HCT116 (cell line): Measurements from ENCODE around the gene TNC. TPM values are rescaled to one million over a fixed set of nuclear protein-coding genes. Genes with fewer than 3 reads are reported as not detected.

Experiments used
- ATAC-seq: fragments of 200-7000 bp; cut with Tn5 transposase; 2 replicates; pipeline ENCODE4 v1.9.1; 2020; ENCODE audit warnings: mild to moderate bottlenecking, moderate library complexity
- BruUV-seq: library from RNA; stranded (reverse); fragments of 400-500 nt; replicated peaks from 2 replicates; lab custom pipeline; 2021; lab: Mats Ljungman, UMichigan
- CTCF ChIA-PET: fragments of 300-600 bp; sonication (Branson Sonifier 250); formaldehyde crosslinking; loops from one replicate; lab custom pipeline; 2021; ENCODE audit warnings: antibody characterized with exemption; lab: Charles Lee
- POLR2A ChIA-PET: fragments of 300-600, 350-600 bp; sonication (Branson Sonifier 250); formaldehyde crosslinking; loops from one replicate; lab custom pipeline; 2021; ENCODE audit warnings: antibody characterized with exemption; lab: Charles Lee
- RAD21 ChIA-PET, 2 experiments: fragments of 300-600 bp; sonication (Branson Sonifier 250); formaldehyde crosslinking; loops; one replicate each; lab custom pipeline; 2023; ENCODE audit warnings: low total read pairs in 2 of 2; ENCODE audit not compliant: uncharacterized antibody in 2 of 2, unreplicated experiment in 2 of 2, low non-redundant PET in 1 of 2; lab: Charles Lee
- DNase-seq: peaks from one replicate; pipeline ENCODE4 v3.0.0-alpha.2; 2010; ENCODE audit warnings: low read depth, low spot score
- H2AFZ ChIP-seq: fragments of 200-600 bp; shearing (Covaris generic), sonication (generic); 2 replicates; pipeline ENCODE4 v1.6.1; 2017; ENCODE audit warnings: low read depth, mixed run types, mixed read lengths, antibody characterized with exemption, low read length; ENCODE audit not compliant: poor library complexity, severe bottlenecking
- H3K27ac ChIP-seq: 2 replicates; pipeline ENCODE4 v1.5.1; 2012; ENCODE audit warnings: low read depth, low read length
- H3K27me3 ChIP-seq: fragments of 200-600 bp; sonication (generic); 2 replicates; pipeline ENCODE4 v1.6.1; 2016; ENCODE audit warnings: mixed run types, low read length, mixed read lengths; ENCODE audit not compliant: insufficient read depth
- H3K36me3 ChIP-seq, 2 experiments: fragments of 200-500 bp in 1 of 2; fragments of 200-600 bp in 1 of 2; sonication (Bioruptor generic) in 1 of 2; sonication (generic) in 1 of 2; 2 replicates each; pipeline versions ENCODE4 v1.5.1 to v1.6.1; 2014 to 2016; ENCODE audit warnings: low read length in 2 of 2, inconsistent platforms in 1 of 2, mixed read lengths in 1 of 2, mixed run types in 1 of 2; ENCODE audit not compliant: insufficient read depth in 2 of 2, control insufficient read depth in 1 of 2
- H3K4me1 ChIP-seq, 2 experiments: fragments of 200-600 bp in 1 of 2; sonication (generic) in 1 of 2; 2 replicates each; pipeline versions ENCODE4 v1.5.1 to v1.6.1; 2012 to 2017; ENCODE audit warnings: low read length in 2 of 2, inconsistent platforms in 1 of 2, mild to moderate bottlenecking in 1 of 2, mixed read lengths in 1 of 2, mixed run types in 1 of 2, moderate library complexity in 1 of 2; ENCODE audit not compliant: insufficient read depth in 2 of 2, control insufficient read depth in 1 of 2
- H3K4me2 ChIP-seq: fragments of 200-600 bp; sonication (generic); 2 replicates; pipeline ENCODE4 v1.6.1; 2017; ENCODE audit warnings: mixed run types, low read length, mixed read lengths
- H3K4me3 ChIP-seq, 2 experiments: fragments of 200-600 bp in 1 of 2; sonication (generic) in 1 of 2; replicated peaks in 1 of 2; 2 replicates each; pipeline ENCODE4 v1.5.1; 2011 to 2016; ENCODE audit warnings: low read length in 2 of 2, control low read depth in 1 of 2, low read depth in 1 of 2, mild to moderate bottlenecking in 1 of 2, mixed read lengths in 1 of 2, mixed run types in 1 of 2
- H3K79me2 ChIP-seq: fragments of 200-600 bp; sonication (generic); 2 replicates; pipeline ENCODE4 v1.6.1; 2017; ENCODE audit warnings: mild to moderate bottlenecking, mixed run types, low read length, moderate library complexity, mixed read lengths; ENCODE audit not compliant: insufficient read depth
- H3K9ac ChIP-seq: fragments of 200-600 bp; sonication (generic); 2 replicates; pipeline ENCODE4 v1.6.1; 2016; ENCODE audit warnings: low read length, mixed read lengths
- H3K9me2 ChIP-seq: fragments of 200-600 bp; sonication (generic), shearing (Covaris generic); 2 replicates; pipeline ENCODE4 v1.6.1; 2017; ENCODE audit warnings: mixed run types, mild to moderate bottlenecking, moderate library complexity; ENCODE audit not compliant: insufficient read depth
- H3K9me3 ChIP-seq, 2 experiments: fragments of 200-500 bp in 1 of 2; fragments of 200-600 bp in 1 of 2; sonication (Bioruptor generic) in 1 of 2; sonication (generic) in 1 of 2; 2 replicates each; pipeline ENCODE4 v1.6.1; 2014 to 2017; ENCODE audit warnings: low read length in 2 of 2, mixed read lengths in 2 of 2, inconsistent platforms in 1 of 2, low read depth in 1 of 2, mild to moderate bottlenecking in 1 of 2, mixed run types in 1 of 2, moderate library complexity in 1 of 2; ENCODE audit not compliant: control insufficient read depth in 1 of 2, insufficient read depth in 1 of 2
- H4K20me1 ChIP-seq: fragments of 200-600 bp; sonication (generic), shearing (Covaris generic); 2 replicates; pipeline ENCODE4 v1.6.1; 2017; ENCODE audit warnings: mixed run types, mild to moderate bottlenecking, moderate library complexity; ENCODE audit not compliant: insufficient read depth
- ATF3 ChIP-seq: IDR thresholded peaks from 2 replicates; pipeline ENCODE4 v1.6.1; 2012
- CBX3 ChIP-seq: IDR thresholded peaks from 2 replicates; pipeline ENCODE4 v1.6.1; 2012; ENCODE audit warnings: low read depth
- CEBPB ChIP-seq: IDR thresholded peaks from 2 replicates; pipeline ENCODE4 v1.6.1; 2012; ENCODE audit warnings: low read depth
- EGR1 ChIP-seq: IDR thresholded peaks from 2 replicates; pipeline ENCODE4 v1.6.1; 2012; ENCODE audit warnings: low read depth
- EZH2 ChIP-seq: fragments of 200-600 bp; sonication (generic); IDR thresholded peaks from 2 replicates; pipeline ENCODE4 v1.6.1; 2017; ENCODE audit warnings: antibody characterized with exemption, mixed run types
- EZH2phosphoT487 ChIP-seq: fragments of 200-600 bp; IDR thresholded peaks from 2 replicates; pipeline ENCODE4 v1.6.1; 2018; ENCODE audit warnings: antibody characterized with exemption, borderline replicate concordance
- FOSL1 ChIP-seq: IDR thresholded peaks from 2 replicates; pipeline ENCODE4 v1.6.1; 2012; ENCODE audit warnings: low read depth
- JUND ChIP-seq: IDR thresholded peaks from 2 replicates; pipeline ENCODE4 v1.6.1; 2012
- MAX ChIP-seq: IDR thresholded peaks from 2 replicates; pipeline ENCODE4 v1.6.1; 2012
- POLR2AphosphoS5 ChIP-seq: IDR thresholded peaks from 2 replicates; pipeline ENCODE4 v1.6.1; 2011; ENCODE audit warnings: mild to moderate bottlenecking, low read depth, low read length, moderate library complexity
- RAD21 ChIP-seq: IDR thresholded peaks from 2 replicates; pipeline ENCODE4 v1.6.1; 2012; ENCODE audit warnings: low read depth, mild to moderate bottlenecking
- REST ChIP-seq: IDR thresholded peaks from 2 replicates; pipeline ENCODE4 v1.6.1; 2012; ENCODE audit warnings: low read depth
- SIN3A ChIP-seq: IDR thresholded peaks from 2 replicates; pipeline ENCODE4 v1.6.1; 2012; ENCODE audit warnings: low read depth
- SRF ChIP-seq: IDR thresholded peaks from 2 replicates; pipeline ENCODE4 v1.6.1; 2012; ENCODE audit warnings: low read depth
- TCF7L2 ChIP-seq: IDR thresholded peaks from 2 replicates; pipeline ENCODE4 v1.7.0; 2011; ENCODE audit warnings: borderline replicate concordance, inconsistent platforms; ENCODE audit not compliant: insufficient read depth, insufficient read length; ENCODE audit errors: extremely low read depth
- YY1 ChIP-seq: IDR thresholded peaks from 2 replicates; pipeline ENCODE4 v1.6.1; 2011; ENCODE audit warnings: low read length, low read depth, moderate library complexity, mild to moderate bottlenecking; ENCODE audit not compliant: insufficient replicate concordance; ENCODE audit errors: extremely low read depth
- ZBTB33 ChIP-seq: IDR thresholded peaks from 2 replicates; pipeline ENCODE4 v1.6.1; 2011; ENCODE audit warnings: mild to moderate bottlenecking, low read length, moderate library complexity; ENCODE audit not compliant: insufficient replicate concordance; ENCODE audit errors: extremely low read depth
- ZFX ChIP-seq: fragments of 450-650 bp; IDR thresholded peaks from 2 replicates; pipeline ENCODE4 v1.6.1; 2017
- ZNF274 ChIP-seq: fragments of 200-500 bp; sonication (Bioruptor generic); IDR thresholded peaks from 2 replicates; pipeline ENCODE4 v1.6.1; 2014; ENCODE audit warnings: mild to moderate bottlenecking, low read depth, low read length, inconsistent platforms
- intact Hi-C: fragments of 100-400 bp; cut with micrococcal nuclease; formaldehyde crosslinking; loops from 2 replicates; pipeline ENCODE4 v1.10.0; 2022
- total RNA-seq: library from RNA; stranded (reverse); gene quantifications from one replicate; pipeline ENCODE4 v1.2.1, GENCODE V29; 2021; ENCODE audit not compliant: unreplicated experiment

Gene TNC
- total RNA-seq, 1 experiment from 2014 or later: 0.49 TPM

GRCh38 chr9:115014438-115014837 is 103.5 kb downstream of the TNC start:
- ChIA-PET POLR2A (interaction anchor here (0.7 kb wide), 1 partner anchor 280 kb away, joined by 3 read pairs; no protein-coding TSS in a partner anchor), CTCF (interaction anchor here (0.6 to 3.1 kb wide), 16 partner anchors 62 to 609 kb away, joined by 3 to 16 read pairs (median 4); no protein-coding TSS in a partner anchor), RAD21 (interaction anchor here in 1 of 2 experiments (0.7 to 1.0 kb wide), 2 partner anchors 107 to 118 kb away, joined by 3 read pairs; no protein-coding TSS in a partner anchor)

More at GRCh38 chr9:115014438-115014837, 103.5 kb downstream of the TNC start:
- no peak for DNase-seq
- H3K36me3 ChIP-seq: no peaks in the 10 kb centered on the region
- H3K4me2 ChIP-seq: no peak overlapping the region
- H3K9me3 ChIP-seq: no peaks in the 10 kb centered on the region
- no TSS peak for BruUV-seq
- H3K4me1 ChIP-seq: no peaks in the 10 kb centered on the region
- no peak overlapping the region for H3K27ac ChIP-seq
- no peak overlapping the region for H3K4me3 ChIP-seq
- H3K79me2 ChIP-seq: no peaks in the 10 kb centered on the region
- TF ChIP-seq MAX (no peak), YY1 (no peak), ZNF274 (no peak), SIN3A (no peak), ATF3 (no peak), RAD21 (no peak), SRF (no peak), CBX3 (no peak), EZH2 (no peak), CEBPB (no peak), REST (no peak), ZBTB33 (no peak), TCF7L2 (no peak), EZH2phosphoT487 (no peak), EGR1 (no peak), ZFX (no peak), FOSL1 (no peak), POLR2AphosphoS5 (no peak), JUND (no peak)
- no peak overlapping the region for H3K9ac ChIP-seq
- no peak for ATAC-seq
- H2AFZ ChIP-seq: no peak overlapping the region
- no peaks in the 10 kb centered on the region for H3K9me2 ChIP-seq
- intact Hi-C loops: loop anchor here (1.0 to 10.0 kb wide), 7 partner anchors 100 to 677 kb away; no protein-coding TSS in a partner anchor
- H4K20me1 ChIP-seq: no peaks in the 10 kb centered on the region
- H3K27me3 ChIP-seq: peaks cover 24% of the 10 kb centered on the region; the same call in 1 of the 2 replicates
